GM18502 (cell line): ENCODE data around the gene GNAT3.

Experiments
- ATAC-seq: cut with Tn5 transposase; IDR thresholded peaks from one replicate; pipeline ENCODE4 v1.9.1; 2021; ENCODE audit warnings: mild to moderate bottlenecking; ENCODE audit not compliant: unreplicated experiment, poor library complexity

The GNAT3 gene

GRCh38 chr7:80511964-80512363 lies at the start of gene GNAT3:
GNAT3 (minus strand) TSS chr7:80512064; CDS start chr7:80511926, 138 bp downstream.
- ATAC-seq, result no peak

GRCh38 chr7:80558116-80558515 lies 46.3 kb upstream of the GNAT3 start:
- no peak for ATAC-seq

- no peak for ATAC-seq
These were observed 40.3 kb upstream of the GNAT3 start for GRCh38 chr7:80552031-80552694.

GRCh38 chr7:80550005-80550404 lies 38.1 kb upstream of the GNAT3 start:
- ATAC-seq, result no peak

GRCh38 chr7:80548840-80549530 lies 37.1 kb upstream of the GNAT3 start:
- ATAC-seq, result no peak

DNA sequence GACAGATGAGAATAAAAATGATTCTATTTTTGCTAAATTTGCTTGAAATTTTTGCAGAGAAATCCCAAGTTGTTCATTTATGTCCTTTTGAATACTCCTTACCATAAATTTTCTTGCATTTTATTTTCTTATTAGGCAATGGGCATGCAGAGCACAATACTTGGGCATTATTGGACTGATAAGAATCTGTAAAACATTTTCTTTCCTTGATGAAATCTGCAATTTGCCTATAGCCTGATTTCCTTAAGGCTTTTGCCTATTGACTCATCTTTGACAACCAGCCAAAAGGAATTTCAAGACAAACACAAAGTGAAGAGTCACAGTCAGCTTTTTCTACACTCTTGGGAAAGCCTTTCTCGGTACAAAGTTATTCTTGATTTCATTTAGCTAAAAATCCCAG lies 30.5 kb upstream of the GNAT3 start:
- ATAC-seq, result no peak

DNA sequence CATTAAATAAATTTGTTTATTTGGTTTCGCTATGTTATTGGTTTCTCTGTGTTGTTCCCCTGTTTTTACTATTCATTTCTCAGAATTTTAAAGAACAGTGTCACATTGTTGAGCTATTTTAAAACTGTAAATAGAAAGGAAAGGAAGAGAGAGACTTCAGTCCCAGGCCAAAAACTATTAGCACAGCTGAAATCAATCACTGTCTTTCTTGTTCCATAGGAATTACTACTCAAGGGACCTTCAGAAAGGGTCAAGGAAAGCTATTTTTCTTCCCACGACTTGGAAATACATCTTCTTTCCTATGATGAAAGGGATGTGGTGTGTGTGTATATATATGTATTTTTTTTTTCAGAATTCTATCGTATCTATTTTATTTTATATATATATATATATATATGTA lies 29.0 kb upstream of the GNAT3 start:
- no peak for ATAC-seq

- no peak for ATAC-seq
These were observed 25.2 kb upstream of the GNAT3 start for GRCh38 chr7:80537091-80537490.

GRCh38 chr7:80536426-80536825 lies 24.6 kb upstream of the GNAT3 start:
- no peak for ATAC-seq

DNA sequence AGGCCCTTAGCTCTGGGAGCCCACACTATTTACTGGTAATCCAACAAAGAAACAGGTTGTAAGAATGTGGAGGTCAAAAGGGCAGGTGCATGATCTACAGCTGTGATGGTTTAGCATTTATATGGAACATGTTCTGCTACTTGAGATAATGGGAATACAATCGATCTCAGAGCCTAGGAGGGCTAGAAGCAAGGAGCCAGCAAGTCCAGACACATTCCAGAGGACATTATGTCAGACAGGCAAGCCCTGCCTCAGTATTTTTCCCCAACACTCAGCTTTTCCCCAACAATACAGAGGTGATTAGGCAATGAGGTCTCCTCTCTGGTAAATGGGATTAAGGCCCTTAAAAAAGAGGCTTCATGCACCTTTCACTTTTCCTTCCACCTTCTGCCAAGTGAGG lies 21.4 kb upstream of the GNAT3 start:
- no peak for ATAC-seq

- ATAC-seq, result no peak
These were observed 20.3 kb upstream of the GNAT3 start for GRCh38 chr7:80532153-80532552.

- ATAC-seq, result no peak
These were observed 18.3 kb upstream of the GNAT3 start for GRCh38 chr7:80530136-80530535.

GRCh38 chr7:80529362-80529761 lies 17.5 kb upstream of the GNAT3 start:
- ATAC-seq, result no peak

DNA sequence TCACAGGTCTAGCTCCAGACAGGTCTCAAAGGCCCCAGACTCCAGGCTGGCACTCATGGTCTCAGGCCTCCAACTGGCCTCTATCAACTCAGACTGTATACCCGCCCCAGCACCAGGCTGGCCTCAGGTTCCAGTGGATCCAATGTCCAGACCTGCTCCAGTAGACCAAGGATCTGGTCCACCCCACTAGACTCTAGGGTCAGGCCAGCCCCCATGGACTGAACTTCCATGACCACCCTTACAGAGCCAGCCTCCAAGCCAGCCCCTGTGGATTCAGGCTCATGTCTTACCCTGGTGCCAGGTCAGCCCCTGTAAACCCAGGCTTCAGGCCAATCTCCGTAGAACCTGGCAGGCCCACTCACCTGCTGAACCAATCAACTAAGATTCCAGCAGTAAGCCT lies 16.8 kb upstream of the GNAT3 start:
- ATAC-seq, result no peak

GRCh38 chr7:80526472-80526871 lies 14.6 kb upstream of the GNAT3 start:
- ATAC-seq, result no peak

GRCh38 chr7:80524693-80525092 lies 12.8 kb upstream of the GNAT3 start:
- no peak for ATAC-seq

DNA sequence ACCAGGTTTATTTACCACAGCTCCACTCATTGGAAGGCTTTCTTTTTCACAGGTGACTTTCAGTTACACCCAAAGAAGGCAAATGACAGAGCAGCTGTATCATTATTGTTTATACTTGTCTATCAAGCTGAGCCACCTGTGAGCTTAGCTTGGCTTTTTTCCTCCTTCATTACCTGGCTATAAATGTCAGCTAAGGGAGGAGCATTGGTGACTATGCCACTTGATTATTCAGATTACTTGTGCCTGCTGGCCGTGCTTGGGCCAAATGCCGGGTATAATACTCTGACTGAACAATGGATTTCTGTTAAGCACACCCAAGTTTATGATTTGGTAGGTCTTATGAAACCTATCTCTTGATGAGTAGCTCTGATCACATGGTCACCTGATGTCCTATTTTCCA lies 9.9 kb upstream of the GNAT3 start:
- no peak for ATAC-seq

- ATAC-seq, result no peak
These were observed 8.3 kb upstream of the GNAT3 start for GRCh38 chr7:80520199-80520598.

GRCh38 chr7:80517282-80517747 lies 5.5 kb upstream of the GNAT3 start:
- ATAC-seq, result no peak

GRCh38 chr7:80515298-80515697 lies 3.4 kb upstream of the GNAT3 start:
- ATAC-seq, result no peak

DNA sequence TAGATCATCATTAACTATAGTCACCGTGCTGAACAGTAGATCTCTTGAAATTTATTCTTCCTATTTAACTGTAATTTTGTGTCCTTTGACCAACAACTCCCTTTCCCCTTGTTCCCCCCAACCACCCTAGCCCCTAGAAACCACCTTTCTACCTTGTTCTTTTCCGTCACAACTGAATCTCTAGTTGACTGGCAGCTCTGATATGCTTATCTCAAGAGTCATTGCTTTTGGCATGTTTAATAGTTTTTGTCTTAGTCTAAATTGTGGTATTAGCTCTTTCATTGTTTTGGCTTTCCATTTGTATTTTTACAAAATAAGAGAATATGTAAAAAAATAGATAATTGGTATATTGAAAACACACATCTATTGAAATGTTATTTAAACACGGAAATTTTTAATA lies 1.8 kb downstream of the GNAT3 start:
- no peak for ATAC-seq

GRCh38 chr7:80508440-80508839 lies 3.4 kb downstream of the GNAT3 start:
- no peak for ATAC-seq
